ENCODE measurements around the gene CREBBP. TPM values are rescaled to one million over a fixed set of nuclear protein-coding genes. Genes with fewer than 3 reads are reported as not detected.

The CREBBP gene
- total RNA-seq, 1 donor from 2014 or later, result 15.9 TPM

DNA sequence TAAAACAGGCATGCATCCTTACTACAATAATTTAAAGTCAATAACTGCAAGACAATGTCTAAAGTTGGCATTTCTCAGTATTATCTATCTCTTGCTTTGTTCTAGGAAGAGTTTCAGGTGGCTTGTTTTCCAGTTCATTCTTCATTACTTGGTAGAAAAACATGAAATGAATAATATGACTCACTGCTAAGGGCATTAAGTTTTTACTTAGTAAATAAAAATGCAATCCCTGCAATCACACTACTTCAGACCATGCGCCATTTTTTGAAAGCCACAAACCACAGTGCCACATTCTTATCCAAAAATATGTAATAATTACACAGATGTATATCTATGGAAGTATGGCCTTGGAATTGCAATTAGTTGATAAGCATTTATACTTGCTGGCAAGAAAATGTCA, 55.4 kb downstream of the CREBBP start:
- DNase-seq (ENCODE audit: low read depth in 2 of 2), result no peak

DNA sequence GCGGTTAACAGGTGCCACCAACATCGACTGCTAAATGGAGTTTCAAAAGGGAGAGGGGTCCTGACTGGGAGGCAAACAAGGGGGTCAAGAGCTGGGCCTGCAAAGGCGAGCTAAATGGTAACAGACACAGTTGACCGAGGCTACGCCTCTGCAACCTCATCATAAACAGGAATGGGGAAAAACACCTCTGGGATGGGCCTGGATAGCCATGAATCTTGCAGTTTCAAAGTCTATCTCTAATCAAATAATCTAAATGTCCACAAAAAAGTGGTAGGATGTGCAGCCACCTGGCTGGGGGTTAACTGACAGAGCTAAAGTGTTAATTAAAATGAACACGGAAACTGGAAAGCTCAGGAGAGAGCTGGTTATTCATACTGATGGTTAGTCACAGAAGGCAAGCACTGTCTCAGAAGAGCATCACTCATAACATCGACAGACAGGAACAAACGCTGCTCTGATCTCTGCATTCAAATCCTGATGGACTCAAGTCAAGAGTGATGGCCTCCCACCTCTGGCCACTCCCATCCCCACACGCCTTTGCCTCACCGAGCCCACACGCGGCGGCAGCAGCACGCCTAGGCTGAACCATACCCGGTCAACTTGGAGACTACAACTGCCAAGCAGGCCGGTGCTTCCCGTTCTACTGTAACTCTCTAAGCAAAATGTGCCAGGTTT, 56.3 kb downstream of the CREBBP start:
- no peak for DNase-seq (ENCODE audit: low read depth in 2 of 2)

- no peak for DNase-seq (ENCODE audit: low read depth in 2 of 2)
Measured at GRCh38 chr16:3823427-3823826, 57.1 kb downstream of the CREBBP start.

GRCh38 chr16:3822366-3823045, 58.0 kb downstream of the CREBBP start:
- peak in 1 of 2 donors; percentile 55 for DNase-seq (ENCODE audit: low read depth in 2 of 2)

DNA sequence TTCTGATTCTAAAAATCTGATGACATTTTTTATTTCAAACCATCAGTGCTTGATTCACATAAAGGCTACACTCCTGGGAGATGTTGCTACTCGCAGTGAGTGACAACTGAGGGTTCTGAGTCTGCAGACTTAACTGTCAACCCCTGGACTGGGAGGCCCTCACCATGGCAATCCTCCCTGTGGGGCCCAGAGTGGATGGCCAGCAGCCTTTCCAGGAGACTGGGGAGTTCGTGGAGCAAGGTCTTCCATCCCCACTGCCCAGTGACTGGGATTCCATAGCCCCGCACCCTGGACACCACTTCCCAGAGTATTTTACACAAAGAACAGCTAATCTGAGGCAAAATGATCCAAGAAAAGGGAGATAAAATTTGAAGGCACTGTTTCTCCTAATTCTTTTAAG, 59.3 kb downstream of the CREBBP start:
- no peak for DNase-seq (ENCODE audit: low read depth in 2 of 2)

- peak; percentile 96 to 97 for DNase-seq (ENCODE audit: low read depth in 2 of 2)
Measured at GRCh38 chr16:3819746-3820724, 60.5 kb downstream of the CREBBP start.

DNA sequence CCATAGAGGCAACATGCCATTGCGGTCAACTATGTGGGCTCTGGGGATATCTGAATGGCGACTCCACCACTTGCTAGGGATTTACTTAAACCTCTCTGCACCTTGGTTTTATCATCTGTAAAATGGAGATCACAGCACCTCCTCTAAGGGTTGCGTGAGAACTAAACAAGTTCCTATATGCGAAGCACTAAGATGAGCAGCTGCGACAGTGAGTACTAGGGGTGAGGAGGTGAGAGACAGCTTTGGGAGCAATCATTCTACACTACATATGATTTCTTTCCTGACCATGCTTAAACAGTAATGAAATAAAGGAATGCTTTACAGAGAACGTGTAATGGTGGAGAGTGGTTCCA, 61.4 kb downstream of the CREBBP start:
- DNase-seq (ENCODE audit: low read depth in 2 of 2), result no peak

DNA sequence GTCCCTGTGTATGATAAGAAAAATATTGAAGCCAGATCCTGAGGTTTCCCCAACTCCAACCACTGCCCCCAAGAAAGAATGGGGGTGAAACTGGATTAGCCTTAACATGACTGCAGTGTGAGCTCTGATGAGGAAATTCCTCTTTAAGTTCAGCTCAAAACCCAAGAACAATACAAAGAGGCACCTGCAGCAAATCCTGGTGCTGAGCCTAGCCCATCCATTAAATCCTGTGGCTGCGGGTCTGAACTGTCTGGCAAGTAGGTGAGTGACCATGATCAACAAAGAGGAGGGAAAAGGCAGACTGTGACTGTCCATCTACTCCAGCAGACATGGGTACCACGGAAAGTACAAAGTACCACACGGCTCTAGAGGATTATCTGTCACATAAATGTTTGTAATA, 64.2 kb downstream of the CREBBP start:
- no peak for DNase-seq (ENCODE audit: low read depth in 2 of 2)

DNA sequence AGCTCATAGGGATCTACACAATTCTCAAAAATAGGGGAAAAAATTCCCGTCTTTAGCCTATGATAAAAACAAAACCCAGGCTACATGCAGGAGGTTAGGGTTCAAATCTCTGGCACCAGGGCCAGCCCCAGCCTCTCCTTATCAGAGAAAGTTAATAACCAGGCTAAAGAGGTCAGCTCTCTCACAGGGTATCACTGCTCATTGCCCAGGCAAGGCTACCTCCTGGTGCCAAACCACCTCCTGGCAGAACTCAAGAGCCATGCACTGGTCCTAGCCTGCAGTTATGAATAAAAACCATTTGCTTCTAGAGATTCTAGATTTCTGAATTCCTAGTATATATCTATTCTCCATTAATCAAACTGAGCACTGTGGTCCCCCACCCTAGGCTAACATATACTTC, 65.8 kb downstream of the CREBBP start:
- DNase-seq (ENCODE audit: low read depth in 2 of 2), result no peak

- DNase-seq (ENCODE audit: low read depth in 2 of 2), result no peak
Measured at GRCh38 chr16:3812469-3813172, 67.9 kb downstream of the CREBBP start.

DNA sequence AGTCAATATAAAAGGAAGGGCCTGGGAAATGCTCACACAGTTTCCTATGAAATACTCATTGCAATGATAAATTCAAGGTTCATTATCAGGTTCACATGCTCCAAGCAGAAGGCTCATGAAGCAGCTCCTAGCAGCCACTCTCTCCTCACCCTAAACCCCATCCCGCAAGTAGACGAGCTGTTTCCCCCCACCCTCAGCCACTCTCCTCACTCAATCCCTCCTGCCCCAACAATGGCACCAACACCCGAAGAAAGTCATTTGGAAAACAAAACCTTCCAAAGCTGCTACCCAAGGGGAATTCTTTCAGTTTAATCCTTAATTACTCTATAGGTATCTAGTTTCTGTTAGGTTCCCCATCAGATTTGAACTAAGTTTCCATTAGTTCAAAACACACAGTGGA, 69.7 kb downstream of the CREBBP start:
- DNase-seq (ENCODE audit: low read depth in 2 of 2), result no peak

DNA sequence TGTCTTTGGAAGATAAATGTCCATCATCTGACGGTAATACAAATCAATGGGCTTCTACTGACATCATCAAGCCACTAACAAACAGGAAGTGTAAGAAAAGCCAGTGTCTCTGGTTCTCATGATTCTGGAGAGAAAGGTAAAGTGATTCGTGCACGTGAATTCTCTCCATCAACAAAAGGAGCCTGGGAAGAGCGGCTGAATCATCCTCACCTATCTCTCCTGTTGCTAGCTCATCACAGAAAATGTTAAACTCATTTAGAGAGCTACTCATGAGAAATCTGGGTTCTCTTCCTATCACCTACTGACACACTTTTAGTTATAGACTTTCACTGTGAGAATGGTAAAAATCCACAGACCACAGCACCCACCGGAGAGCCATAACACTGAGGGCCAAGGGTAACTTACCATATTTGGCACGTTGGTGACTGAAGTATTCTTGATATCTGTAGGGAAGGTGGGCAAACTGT, 70.3 kb downstream of the CREBBP start:
- no peak for DNase-seq (ENCODE audit: low read depth in 2 of 2)

DNA sequence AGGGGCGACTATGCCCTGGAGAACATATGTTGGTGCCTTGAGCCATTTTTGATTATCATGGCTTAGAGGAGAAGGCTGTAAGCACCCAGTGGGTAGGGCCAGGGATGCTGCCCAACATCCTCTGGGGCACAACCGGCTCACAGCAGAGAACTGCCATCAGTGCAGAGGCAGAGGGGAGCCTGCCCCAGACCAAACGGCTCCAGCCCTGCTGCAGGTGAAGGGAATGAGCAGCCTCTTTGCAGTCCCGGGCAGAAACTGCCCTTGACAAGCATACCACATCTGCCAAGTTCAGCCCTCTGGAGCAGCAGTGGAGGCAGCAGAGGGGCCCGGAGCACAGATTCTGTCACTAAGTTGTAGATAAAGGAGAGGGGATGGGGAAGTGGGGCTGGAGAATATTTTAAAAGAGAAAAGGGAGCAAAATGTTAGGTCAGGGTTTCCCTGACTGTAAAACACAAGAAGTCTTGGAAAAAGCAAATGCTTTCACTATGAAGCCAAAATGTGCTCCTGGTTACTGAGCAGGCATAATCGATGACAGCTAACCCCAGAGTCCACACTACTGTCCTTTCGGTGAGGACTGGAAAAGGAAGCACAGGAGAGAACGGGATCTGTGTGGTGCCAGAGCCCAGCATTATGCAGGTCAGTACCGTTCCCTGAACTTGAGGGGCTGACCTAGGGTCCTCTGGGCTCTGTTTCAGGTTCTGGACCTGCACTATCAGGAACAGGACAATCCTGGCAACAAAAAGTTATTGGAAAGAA, 72.0 kb downstream of the CREBBP start:
- no peak for DNase-seq (ENCODE audit: low read depth in 2 of 2)

- no peak for DNase-seq (ENCODE audit: low read depth in 2 of 2)
Measured at GRCh38 chr16:3807425-3808123, 72.9 kb downstream of the CREBBP start.

DNA sequence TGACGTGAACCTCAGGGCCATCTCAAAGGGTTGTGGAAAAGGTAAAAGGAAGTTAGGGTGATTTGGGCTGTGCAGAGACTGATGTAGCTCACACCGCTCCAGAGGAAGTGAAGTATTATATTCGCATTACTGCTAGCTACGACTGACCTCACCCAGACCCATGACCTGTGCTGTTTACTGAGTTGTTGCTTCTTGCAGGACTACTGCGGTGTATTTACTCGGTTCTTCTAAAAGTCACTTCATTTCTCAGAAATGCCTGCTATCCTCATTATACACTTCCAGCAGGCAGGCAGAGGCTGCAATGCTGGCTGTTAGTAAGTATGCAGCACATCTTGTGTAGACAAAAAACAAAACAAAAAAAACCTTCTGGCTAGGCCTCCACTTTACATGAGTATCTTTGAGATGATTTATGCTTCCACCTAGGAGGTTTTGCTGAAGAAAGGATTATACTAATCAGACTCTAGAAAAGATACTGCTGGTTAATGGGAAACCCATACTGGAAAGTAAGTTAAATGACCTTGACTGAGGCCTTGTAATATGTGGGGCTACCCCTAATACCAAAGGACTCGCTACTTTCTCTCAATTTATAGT, 76.0 kb downstream of the CREBBP start:
- DNase-seq (ENCODE audit: low read depth in 2 of 2), result peak in 1 of 2 donors; percentile 42

GRCh38 chr16:3800477-3801270, 79.8 kb downstream of the CREBBP start:
- no peak for DNase-seq (ENCODE audit: low read depth in 2 of 2)

- no peak for DNase-seq (ENCODE audit: low read depth in 2 of 2)
Measured at GRCh38 chr16:3800019-3800418, 80.5 kb downstream of the CREBBP start.

DNA sequence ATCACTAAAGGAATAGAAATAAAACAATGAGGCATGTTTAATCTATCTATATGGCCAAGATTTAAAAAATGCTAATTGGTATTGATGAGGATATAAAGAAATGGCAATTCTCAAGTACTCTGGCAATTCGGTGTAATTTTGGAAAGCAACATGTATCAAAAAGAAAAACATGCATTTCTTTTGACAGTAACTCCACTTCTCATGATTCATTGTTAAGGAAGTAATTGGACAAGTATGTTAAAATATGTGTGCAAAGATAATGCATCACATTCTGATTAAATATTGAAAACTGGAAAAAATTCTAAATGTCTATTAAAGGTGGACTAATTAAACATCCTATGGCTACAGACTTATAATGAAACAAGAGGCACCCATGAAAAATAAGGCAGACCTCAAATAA, 81.2 kb downstream of the CREBBP start:
- no peak for DNase-seq (ENCODE audit: low read depth in 2 of 2)

DNA sequence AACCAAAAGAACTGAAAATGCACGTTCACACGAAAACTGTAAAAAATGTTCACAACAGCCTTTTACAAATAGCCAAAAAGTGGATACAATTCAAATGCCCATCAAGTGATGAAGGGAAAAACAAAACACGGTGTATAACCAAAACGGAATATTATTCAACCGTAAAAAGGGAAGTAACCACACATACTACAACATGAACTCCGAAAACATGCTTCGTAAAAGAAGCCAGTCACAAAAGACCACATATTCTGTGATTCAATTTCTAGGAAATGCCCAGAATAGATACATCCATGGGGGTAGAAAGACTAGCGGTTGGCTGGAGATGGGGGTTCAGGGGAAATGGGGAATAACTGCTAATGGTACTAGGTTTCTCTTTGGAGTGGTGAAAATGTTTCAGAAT, 81.7 kb downstream of the CREBBP start:
- no peak for DNase-seq (ENCODE audit: low read depth in 2 of 2)

Measured in lung microvascular endothelial cell (primary cell).